Activated CD4-positive, CD25-positive, alpha-beta regulatory T cell treated with anti-CD3 and anti-CD28 coated beads, Interleukin-2, amount 50 U/mL, for 24 hours (primary cell): ENCODE measurements around the gene ZFYVE19.
A peak's percentile ranks its signal among the peaks of the same experiment; 100 is the strongest.
"Not testable (repeated sequence)": the region's sequence is repeated elsewhere in the genome, so short reads cannot be mapped to it uniquely, and the experiment has no call there.

ENCODE experiments used
- ATAC-seq, 2 donors: fragments of 150-1000 bp; cut with Tn5 transposase; one replicate each; pipeline ENCODE4 v1.10.0; 2021; ENCODE audit warnings: mild to moderate bottlenecking in 1 of 2, moderate library complexity in 1 of 2

ZFYVE19 gene

GRCh38 chr15:40847223-40847961, 40.5 kb downstream of the ZFYVE19 start:
- ATAC-seq, result no peak

- ATAC-seq, result no peak
These were observed 43.8 kb downstream of the ZFYVE19 start for GRCh38 chr15:40850576-40851112.

- ATAC-seq, result no peak
These were observed 45.6 kb downstream of the ZFYVE19 start for GRCh38 chr15:40852529-40852928.

GRCh38 chr15:40853241-40853890, 46.5 kb downstream of the ZFYVE19 start:
- no peak for ATAC-seq

- no peak for ATAC-seq
These were observed 47.3 kb downstream of the ZFYVE19 start for GRCh38 chr15:40854161-40854560.

- ATAC-seq, result no peak
These were observed 48.9 kb downstream of the ZFYVE19 start for GRCh38 chr15:40855706-40856234.

- no peak for ATAC-seq
These were observed 49.9 kb downstream of the ZFYVE19 start for GRCh38 chr15:40856746-40857145.

- peak; percentile 80 to 83 for ATAC-seq
These were observed 50.9 kb downstream of the ZFYVE19 start for GRCh38 chr15:40857601-40858341.

GRCh38 chr15:40858706-40859105, 51.8 kb downstream of the ZFYVE19 start:
- no peak for ATAC-seq

GRCh38 chr15:40859206-40859851, 52.4 kb downstream of the ZFYVE19 start:
- peak; percentile 84 to 86 for ATAC-seq

GRCh38 chr15:40861147-40861546, 54.3 kb downstream of the ZFYVE19 start:
- ATAC-seq, result not testable (repeated sequence)

GRCh38 chr15:40863660-40864270, 56.9 kb downstream of the ZFYVE19 start:
- ATAC-seq, result no peak
